ENCODE measurements around the gene MMD2.

The MMD2 gene

GRCh38 chr7:4879396-4880081 lies 79.4 kb downstream of the MMD2 start:
- Histone ChIP-seq H3K27ac (ENCODE audit: low read depth, low read length) (no peak overlapping the region), H3K9me3 (ENCODE audit: insufficient read depth, low read depth, low read length) (no peaks in the 10 kb centered on the region), H3K36me3 (ENCODE audit: insufficient read depth, low read length) (no peaks in the 10 kb centered on the region), H3K9ac (ENCODE audit: low read depth, low read length) (no peak overlapping the region), H3K27me3 (ENCODE audit: insufficient read depth, low read length) (peaks cover 13% of the 10 kb centered on the region), H3K4me1 (ENCODE audit: insufficient read depth, low read length) (0 out of 2 replicates have a peak, but pooled peaks cover 3% of the 10 kb centered on the region), H3K4me3 (ENCODE audit: low read length) (no peak overlapping the region)
- 94% methylated on average over 27 of the region's 27 CpGs for WGBS

- H3K4me3 ChIP-seq (ENCODE audit: low read length): no peak overlapping the region
- H3K36me3 ChIP-seq (ENCODE audit: insufficient read depth, low read length): no peaks in the 10 kb centered on the region
- no peak overlapping the region for H3K9ac ChIP-seq (ENCODE audit: low read depth, low read length)
- no peaks in the 10 kb centered on the region for H3K9me3 ChIP-seq (ENCODE audit: insufficient read depth, low read depth, low read length)
- H3K4me1 ChIP-seq (ENCODE audit: insufficient read depth, low read length): 0 out of 2 replicates have a peak, but pooled peaks cover 3% of the 10 kb centered on the region
- WGBS: 92% methylated on average over 45 of the region's 45 CpGs
- H3K27me3 ChIP-seq (ENCODE audit: insufficient read depth, low read length): peaks cover 13% of the 10 kb centered on the region
- H3K27ac ChIP-seq (ENCODE audit: low read depth, low read length): no peak overlapping the region
Observed at GRCh38 chr7:4878336-4879335, 80.4 kb downstream of the MMD2 start.

- WGBS: 97% methylated on average over 18 of the region's 18 CpGs
- Histone ChIP-seq H3K4me1 (ENCODE audit: insufficient read depth, low read length) (no peaks in the 10 kb centered on the region), H3K27me3 (ENCODE audit: insufficient read depth, low read length) (no peaks in the 10 kb centered on the region), H3K9me3 (ENCODE audit: insufficient read depth, low read depth, low read length) (no peaks in the 10 kb centered on the region), H3K36me3 (ENCODE audit: insufficient read depth, low read length) (no peaks in the 10 kb centered on the region), H3K4me3 (ENCODE audit: low read length) (no peak overlapping the region), H3K9ac (ENCODE audit: low read depth, low read length) (no peak overlapping the region), H3K27ac (ENCODE audit: low read depth, low read length) (no peak overlapping the region)
Observed at GRCh38 chr7:4876586-4876985, 82.4 kb downstream of the MMD2 start.

- Histone ChIP-seq H3K4me3 (ENCODE audit: low read length) (no peak overlapping the region), H3K9ac (ENCODE audit: low read depth, low read length) (no peak overlapping the region), H3K27me3 (ENCODE audit: insufficient read depth, low read length) (no peaks in the 10 kb centered on the region), H3K27ac (ENCODE audit: low read depth, low read length) (no peak overlapping the region), H3K36me3 (ENCODE audit: insufficient read depth, low read length) (no peaks in the 10 kb centered on the region), H3K4me1 (ENCODE audit: insufficient read depth, low read length) (no peaks in the 10 kb centered on the region), H3K9me3 (ENCODE audit: insufficient read depth, low read depth, low read length) (no peaks in the 10 kb centered on the region)
- 96% methylated on average over 15 of the region's 15 CpGs for WGBS
Observed at GRCh38 chr7:4875391-4875790, 83.6 kb downstream of the MMD2 start.

- WGBS: 94% methylated on average over 31 of the region's 31 CpGs
- no peaks in the 10 kb centered on the region for H3K27me3 ChIP-seq (ENCODE audit: insufficient read depth, low read length)
- no peaks in the 10 kb centered on the region for H3K36me3 ChIP-seq (ENCODE audit: insufficient read depth, low read length)
- no peaks in the 10 kb centered on the region for H3K4me1 ChIP-seq (ENCODE audit: insufficient read depth, low read length)
- H3K9ac ChIP-seq (ENCODE audit: low read depth, low read length): no peak overlapping the region
- H3K27ac ChIP-seq (ENCODE audit: low read depth, low read length): no peak overlapping the region
- no peaks in the 10 kb centered on the region for H3K9me3 ChIP-seq (ENCODE audit: insufficient read depth, low read depth, low read length)
- no peak overlapping the region for H3K4me3 ChIP-seq (ENCODE audit: low read length)
Observed at GRCh38 chr7:4873071-4873944, 85.7 kb downstream of the MMD2 start.

- no peak overlapping the region for H3K27ac ChIP-seq (ENCODE audit: low read depth, low read length)
- H3K27me3 ChIP-seq (ENCODE audit: insufficient read depth, low read length): no peaks in the 10 kb centered on the region
- 70% methylated on average over 19 of the region's 19 CpGs for WGBS
- no peaks in the 10 kb centered on the region for H3K36me3 ChIP-seq (ENCODE audit: insufficient read depth, low read length)
- no peaks in the 10 kb centered on the region for H3K4me1 ChIP-seq (ENCODE audit: insufficient read depth, low read length)
- H3K9me3 ChIP-seq (ENCODE audit: insufficient read depth, low read depth, low read length): no peaks in the 10 kb centered on the region
- H3K4me3 ChIP-seq (ENCODE audit: low read length): no peak overlapping the region
- H3K9ac ChIP-seq (ENCODE audit: low read depth, low read length): no peak overlapping the region
Observed at GRCh38 chr7:4871930-4872675, 86.9 kb downstream of the MMD2 start.

GRCh38 chr7:4871056-4871680 lies 87.8 kb downstream of the MMD2 start:
- no peak overlapping the region for H3K9ac ChIP-seq (ENCODE audit: low read depth, low read length)
- no peaks in the 10 kb centered on the region for H3K36me3 ChIP-seq (ENCODE audit: insufficient read depth, low read length)
- WGBS: 89% methylated on average over 23 of the region's 23 CpGs
- no peaks in the 10 kb centered on the region for H3K4me1 ChIP-seq (ENCODE audit: insufficient read depth, low read length)
- H3K9me3 ChIP-seq (ENCODE audit: insufficient read depth, low read depth, low read length): no peaks in the 10 kb centered on the region
- H3K27ac ChIP-seq (ENCODE audit: low read depth, low read length): no peak overlapping the region
- no peak overlapping the region for H3K4me3 ChIP-seq (ENCODE audit: low read length)
- no peaks in the 10 kb centered on the region for H3K27me3 ChIP-seq (ENCODE audit: insufficient read depth, low read length)

- H3K9ac ChIP-seq (ENCODE audit: low read depth, low read length): no peak overlapping the region
- peaks cover 4% of the 10 kb centered on the region; the same call in 1 of the 2 replicates for H3K9me3 ChIP-seq (ENCODE audit: insufficient read depth, low read depth, low read length)
- H3K4me3 ChIP-seq (ENCODE audit: low read length): no peak overlapping the region
- peaks cover 13% of the 10 kb centered on the region for H3K27me3 ChIP-seq (ENCODE audit: insufficient read depth, low read length)
- H3K27ac ChIP-seq (ENCODE audit: low read depth, low read length): no peak overlapping the region
- H3K4me1 ChIP-seq (ENCODE audit: insufficient read depth, low read length): no peaks in the 10 kb centered on the region
- H3K36me3 ChIP-seq (ENCODE audit: insufficient read depth, low read length): no peaks in the 10 kb centered on the region
- 96% methylated on average over 5 of the region's 5 CpGs for WGBS
Observed at GRCh38 chr7:4868493-4868892, 90.5 kb downstream of the MMD2 start.

- Histone ChIP-seq H3K36me3 (ENCODE audit: insufficient read depth, low read length) (no peaks in the 10 kb centered on the region), H3K4me1 (ENCODE audit: insufficient read depth, low read length) (no peaks in the 10 kb centered on the region), H3K27ac (ENCODE audit: low read depth, low read length) (no peak overlapping the region), H3K9me3 (ENCODE audit: insufficient read depth, low read depth, low read length) (peaks cover 15% of the 10 kb centered on the region; the same call in 1 of the 2 replicates), H3K9ac (ENCODE audit: low read depth, low read length) (no peak overlapping the region), H3K4me3 (ENCODE audit: low read length) (no peak overlapping the region), H3K27me3 (ENCODE audit: insufficient read depth, low read length) (peaks cover 23% of the 10 kb centered on the region)
- 88% methylated on average over 9 of the region's 9 CpGs for WGBS
Observed at GRCh38 chr7:4866528-4867496, 92.2 kb downstream of the MMD2 start.

All from HUES64 (cell line).